CD4-positive, CD25-positive, alpha-beta regulatory T cell (primary cell): ENCODE results near the gene TMEM178B. TPM values are rescaled to one million over a fixed set of nuclear protein-coding genes. Genes with fewer than 3 reads are reported as not detected.

Experiments used
- ATAC-seq, 2 donors: fragments of 150-1000 bp; cut with Tn5 transposase; one replicate each; pipeline ENCODE4 v1.10.0; 2021; ENCODE audit warnings: low read depth in 2 of 2, moderate number of reproducible peaks in 2 of 2, moderate library complexity in 1 of 2
- DNase-seq, 3 donors: peaks; one replicate each; pipeline versions ENCODE4 v3.0.0 to v3.0.0-alpha.2; 2012 to 2022; ENCODE audit warnings: mixed read lengths in 1 of 3
- H3K27ac ChIP-seq: one replicate; pipeline ENCODE4 v1.7.0; 2013; ENCODE audit warnings: mild to moderate bottlenecking, low read length; ENCODE audit not compliant: insufficient read depth, poor library complexity, severe bottlenecking
- H3K27me3 ChIP-seq: one replicate; pipeline ENCODE4 v1.7.0; 2013; ENCODE audit warnings: low read length; ENCODE audit not compliant: control insufficient read depth, insufficient read depth
- H3K36me3 ChIP-seq: one replicate; pipeline ENCODE4 v1.7.0; 2013; ENCODE audit warnings: mild to moderate bottlenecking, low read length, moderate library complexity; ENCODE audit not compliant: control insufficient read depth, insufficient read depth
- H3K4me1 ChIP-seq: 2 replicates; pipeline ENCODE4 v1.7.0; 2013; ENCODE audit warnings: mild to moderate bottlenecking, low read length; ENCODE audit not compliant: insufficient read depth, control insufficient read depth, poor library complexity, severe bottlenecking
- H3K4me3 ChIP-seq: one replicate; pipeline ENCODE4 v1.7.0; 2013; ENCODE audit warnings: low read depth, mild to moderate bottlenecking, low read length, moderate library complexity
- H3K9me3 ChIP-seq, 2 experiments: 1 replicate in 1 of 2; 2 replicates in 1 of 2; pipeline ENCODE4 v1.7.0; 2013; ENCODE audit warnings: low read length in 2 of 2, mild to moderate bottlenecking in 1 of 2, moderate library complexity in 1 of 2; ENCODE audit not compliant: control insufficient read depth in 2 of 2
- H3K27ac Mint-ChIP-seq, 3 donors: one replicate each; pipeline ENCODE4 v1.8.0; 2020 to 2022; ENCODE audit warnings: mild to moderate bottlenecking in 3 of 3, mixed read lengths in 3 of 3, moderate library complexity in 2 of 3
- H3K27me3 Mint-ChIP-seq: one replicate; pipeline ENCODE4 v1.8.0; 2022; ENCODE audit warnings: mild to moderate bottlenecking, mixed read lengths
- H3K36me3 Mint-ChIP-seq: one replicate; pipeline ENCODE4 v1.8.0; 2020; ENCODE audit warnings: mixed read lengths
- H3K4me1 Mint-ChIP-seq, 4 donors: one replicate each; pipeline ENCODE4 v1.8.0; 2020 to 2022; ENCODE audit warnings: mixed read lengths in 4 of 4, mild to moderate bottlenecking in 1 of 4
- H3K4me3 Mint-ChIP-seq, 4 donors: one replicate each; pipeline ENCODE4 v1.8.0; 2020 to 2022; ENCODE audit warnings: mild to moderate bottlenecking in 4 of 4, mixed read lengths in 4 of 4, moderate library complexity in 3 of 4
- H3K9me3 Mint-ChIP-seq, 7 donors: one replicate each; pipeline ENCODE4 v1.8.0; 2020 to 2022; ENCODE audit warnings: mixed read lengths in 7 of 7, mild to moderate bottlenecking in 3 of 7, moderate library complexity in 2 of 7
- polyA plus RNA-seq, 4 donors: library from polyadenylated mRNA; unstranded; fragments of 300-500 nt; fragmentation: Illumina TruSeq; gene quantifications; one replicate each; pipeline ENCODE4 v1.2.3, GENCODE V29; 2021
- total RNA-seq: library from RNA; stranded (reverse); gene quantifications from one replicate; pipeline ENCODE4 v1.2.3, GENCODE V29; 2022

Gene TMEM178B
- total and polyA plus RNA-seq, 5 donors from 2014 or later = 0.10 TPM; not detected in 4

DNA sequence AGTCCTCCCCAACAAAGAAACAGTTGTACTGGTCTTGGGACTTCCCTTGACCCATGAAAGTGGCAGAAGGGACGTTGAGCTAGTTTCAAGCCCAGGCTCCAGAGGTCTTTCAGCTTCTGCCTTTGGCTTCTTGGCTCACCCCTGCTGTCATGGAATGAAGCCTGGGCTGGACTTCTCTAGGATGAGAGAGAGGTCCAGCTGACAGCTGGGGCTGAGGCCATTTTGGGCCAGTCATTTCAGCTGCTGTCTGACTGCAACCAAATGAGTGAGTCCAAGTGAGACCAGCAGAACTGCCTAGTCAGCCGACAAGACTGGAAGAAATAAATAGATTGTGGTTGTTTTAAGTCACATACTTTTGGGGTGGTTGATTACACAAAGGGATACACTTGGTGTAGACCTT lies 76.6 kb downstream of the TMEM178B start:
- no peaks in the 10 kb centered on the region for H3K4me1 Mint-ChIP-seq
- no peaks in the 10 kb centered on the region for H3K9me3 Mint-ChIP-seq
- Histone ChIP-seq H3K4me1 (no peaks in the 10 kb centered on the region), H3K27ac (no peak overlapping the region), H3K4me3 (no peak overlapping the region), H3K9me3 (no peaks in the 10 kb centered on the region), H3K27me3 (no peaks in the 10 kb centered on the region), H3K36me3 (no peaks in the 10 kb centered on the region)
- H3K4me3 Mint-ChIP-seq = no peak overlapping the region
- no peak for DNase-seq
- no peak for ATAC-seq
- H3K27ac Mint-ChIP-seq = no peak overlapping the region
- no peaks in the 10 kb centered on the region for H3K36me3 Mint-ChIP-seq
- no peaks in the 10 kb centered on the region for H3K27me3 Mint-ChIP-seq

DNA sequence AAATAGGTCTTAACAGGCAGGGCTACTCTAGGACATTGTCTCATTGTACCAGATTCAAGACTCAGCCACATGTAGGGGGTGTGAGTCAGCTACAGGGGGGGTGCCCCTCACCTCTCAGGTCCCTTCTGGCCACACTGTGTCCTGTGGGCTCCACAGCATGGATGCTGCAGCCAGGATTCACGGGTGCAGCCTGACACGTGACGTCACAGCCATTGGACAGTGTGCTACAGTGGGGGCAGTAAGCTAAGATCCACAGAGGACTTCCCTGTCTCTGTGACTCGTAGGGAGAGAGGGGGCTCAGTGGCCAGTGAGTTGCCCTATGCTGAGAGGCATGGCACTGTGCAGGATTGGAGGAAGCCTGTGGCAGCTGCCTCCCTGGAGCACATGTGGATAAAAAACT lies 77.9 kb downstream of the TMEM178B start:
- no peak overlapping the region for H3K27ac Mint-ChIP-seq
- Histone ChIP-seq H3K9me3 (no peaks in the 10 kb centered on the region), H3K36me3 (no peaks in the 10 kb centered on the region), H3K4me1 (no peaks in the 10 kb centered on the region), H3K27me3 (no peaks in the 10 kb centered on the region), H3K4me3 (no peak overlapping the region), H3K27ac (no peak overlapping the region)
- ATAC-seq = no peak
- no peaks in the 10 kb centered on the region for H3K4me1 Mint-ChIP-seq
- H3K27me3 Mint-ChIP-seq = no peaks in the 10 kb centered on the region
- H3K36me3 Mint-ChIP-seq = no peaks in the 10 kb centered on the region
- DNase-seq = no peak
- no peak overlapping the region for H3K4me3 Mint-ChIP-seq
- no peaks in the 10 kb centered on the region for H3K9me3 Mint-ChIP-seq

DNA sequence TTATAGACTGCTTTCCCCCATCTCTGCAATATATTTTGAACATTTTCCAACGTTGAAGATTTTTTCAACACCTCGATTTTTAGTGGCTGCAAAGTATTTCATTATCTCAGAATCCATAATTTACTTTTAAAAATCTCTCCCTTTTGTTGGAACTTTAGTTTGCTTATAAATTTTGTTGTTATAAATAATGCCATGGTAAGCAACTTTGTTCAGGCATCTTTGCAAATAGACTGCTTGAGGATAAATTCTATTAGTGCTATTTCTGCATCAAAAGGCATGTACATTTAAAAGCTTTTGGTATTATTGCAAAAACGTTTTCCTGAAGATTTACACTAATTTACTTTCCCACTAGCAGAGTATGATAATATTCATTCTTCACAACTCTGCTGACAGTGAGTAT lies 79.4 kb downstream of the TMEM178B start:
- no peak overlapping the region for H3K4me3 Mint-ChIP-seq
- H3K4me3 ChIP-seq = no peak overlapping the region

DNA sequence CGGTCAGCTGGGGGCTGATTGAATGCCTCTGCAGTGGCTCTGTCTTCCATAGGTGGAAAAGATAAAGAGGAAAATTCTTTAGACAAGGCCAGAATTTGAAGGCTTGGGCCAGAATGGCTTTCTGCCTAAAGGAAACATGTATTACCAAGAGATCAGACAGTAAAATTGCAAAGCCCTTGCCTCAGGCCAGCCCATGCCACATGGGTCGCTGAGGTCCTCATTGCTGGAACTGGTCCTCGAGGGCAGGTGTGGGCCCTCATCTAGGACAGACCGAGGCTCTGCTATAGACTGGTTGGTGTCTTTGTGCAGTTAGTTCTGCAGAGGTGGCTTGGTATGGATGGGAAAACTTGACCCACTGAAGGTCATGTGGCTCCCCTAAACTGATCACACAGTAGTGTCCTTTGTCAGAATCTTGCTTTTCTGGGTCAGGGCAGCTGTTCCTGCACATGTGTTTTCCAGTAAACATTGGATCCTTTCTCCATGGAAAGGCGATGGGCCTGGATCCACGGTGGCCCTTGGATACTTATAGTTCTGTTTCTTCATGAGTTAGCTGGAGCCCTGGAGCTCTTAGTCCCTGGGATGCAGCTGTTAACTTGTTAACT lies 80.4 kb downstream of the TMEM178B start:
- Mint-ChIP-seq H3K4me1 (no peaks in the 10 kb centered on the region), H3K9me3 (no peaks in the 10 kb centered on the region), H3K27me3 (no peaks in the 10 kb centered on the region), H3K27ac (no peak overlapping the region), H3K4me3 (no peak overlapping the region), H3K36me3 (no peaks in the 10 kb centered on the region)
- Histone ChIP-seq H3K4me3 (no peak overlapping the region), H3K27ac (no peak overlapping the region), H3K27me3 (no peaks in the 10 kb centered on the region), H3K36me3 (no peaks in the 10 kb centered on the region), H3K4me1 (no peaks in the 10 kb centered on the region), H3K9me3 (no peaks in the 10 kb centered on the region)
- no peak for DNase-seq
- no peak for ATAC-seq

More for the DNA sequence above, 79.4 kb downstream of the TMEM178B start:
- Histone ChIP-seq H3K36me3 (no peaks in the 10 kb centered on the region), H3K27me3 (no peaks in the 10 kb centered on the region), H3K4me1 (no peaks in the 10 kb centered on the region), H3K27ac (no peak overlapping the region), H3K9me3 (no peaks in the 10 kb centered on the region)
- no peaks in the 10 kb centered on the region for H3K27me3 Mint-ChIP-seq
- H3K9me3 Mint-ChIP-seq = no peaks in the 10 kb centered on the region
- ATAC-seq (no peak), DNase-seq (no peak)
- no peaks in the 10 kb centered on the region for H3K4me1 Mint-ChIP-seq
- H3K27ac Mint-ChIP-seq = no peak overlapping the region
- H3K36me3 Mint-ChIP-seq = no peaks in the 10 kb centered on the region

DNA sequence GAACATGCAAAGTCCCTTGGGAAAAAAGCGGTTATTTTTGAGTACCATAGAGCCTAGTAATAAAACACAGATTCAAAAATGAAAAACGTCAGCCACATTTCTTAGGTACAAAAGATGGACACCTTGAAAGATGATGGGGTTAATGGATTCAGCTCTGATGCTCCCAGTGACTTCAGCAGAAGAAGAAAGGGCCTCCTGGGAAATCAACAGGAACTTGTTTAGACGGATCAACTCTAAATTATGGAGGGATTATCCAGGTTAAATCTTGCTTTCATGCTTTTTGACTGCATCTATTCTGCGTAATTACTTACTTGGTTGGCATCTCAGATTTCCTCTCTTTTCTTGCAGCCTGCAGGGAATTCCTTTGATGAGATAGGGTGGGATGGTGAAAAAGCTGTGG lies 82.5 kb downstream of the TMEM178B start:
- H3K4me3 Mint-ChIP-seq = no peak overlapping the region
- no peaks in the 10 kb centered on the region for H3K27me3 Mint-ChIP-seq
- no peak overlapping the region for H3K27ac Mint-ChIP-seq
- Histone ChIP-seq H3K4me1 (no peaks in the 10 kb centered on the region), H3K27me3 (no peaks in the 10 kb centered on the region), H3K4me3 (no peak overlapping the region), H3K27ac (no peak overlapping the region), H3K36me3 (no peaks in the 10 kb centered on the region), H3K9me3 (no peaks in the 10 kb centered on the region)
- H3K36me3 Mint-ChIP-seq = no peaks in the 10 kb centered on the region
- H3K9me3 Mint-ChIP-seq = no peaks in the 10 kb centered on the region
- no peaks in the 10 kb centered on the region for H3K4me1 Mint-ChIP-seq
- no peak for DNase-seq
- ATAC-seq = no peak

DNA sequence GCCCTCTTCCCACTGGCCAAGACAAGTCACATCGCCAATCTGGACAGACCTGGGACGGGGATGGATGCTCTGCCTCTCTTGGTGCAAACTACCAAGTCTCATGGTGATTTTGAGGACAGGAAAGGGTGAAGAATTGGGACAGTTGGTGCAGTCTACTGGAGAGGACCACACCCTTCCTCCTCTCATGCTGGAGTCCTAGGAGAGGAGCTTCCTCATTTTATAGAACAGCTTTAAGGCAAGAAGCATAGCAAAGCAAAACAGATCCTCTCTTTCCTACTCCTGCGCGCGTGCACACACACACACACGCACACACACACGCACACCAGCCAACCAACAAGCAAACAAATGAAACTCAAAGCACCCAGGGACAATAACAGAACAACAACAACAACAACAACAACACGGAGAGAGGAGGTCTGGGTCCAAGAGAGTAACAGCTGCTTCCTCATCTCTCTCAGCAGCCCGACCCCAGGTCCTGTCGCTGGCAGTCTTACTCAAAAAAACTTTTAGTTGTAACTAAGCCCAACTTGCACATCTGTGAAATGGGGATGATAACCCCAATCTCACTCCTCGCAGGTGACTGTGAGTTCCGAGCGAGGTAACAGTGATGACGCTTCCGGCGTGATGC lies 83.4 kb downstream of the TMEM178B start:
- ATAC-seq (no peak), DNase-seq (no peak)
- Mint-ChIP-seq H3K36me3 (no peaks in the 10 kb centered on the region), H3K4me1 (no peaks in the 10 kb centered on the region), H3K9me3 (no peaks in the 10 kb centered on the region), H3K4me3 (no peak overlapping the region), H3K27ac (no peak overlapping the region), H3K27me3 (no peaks in the 10 kb centered on the region)
- H3K9me3 ChIP-seq = no peaks in the 10 kb centered on the region
- no peak overlapping the region for H3K4me3 ChIP-seq
- H3K36me3 ChIP-seq = no peaks in the 10 kb centered on the region
- no peaks in the 10 kb centered on the region for H3K27me3 ChIP-seq
- H3K4me1 ChIP-seq = no peaks in the 10 kb centered on the region
- no peak overlapping the region for H3K27ac ChIP-seq

DNA sequence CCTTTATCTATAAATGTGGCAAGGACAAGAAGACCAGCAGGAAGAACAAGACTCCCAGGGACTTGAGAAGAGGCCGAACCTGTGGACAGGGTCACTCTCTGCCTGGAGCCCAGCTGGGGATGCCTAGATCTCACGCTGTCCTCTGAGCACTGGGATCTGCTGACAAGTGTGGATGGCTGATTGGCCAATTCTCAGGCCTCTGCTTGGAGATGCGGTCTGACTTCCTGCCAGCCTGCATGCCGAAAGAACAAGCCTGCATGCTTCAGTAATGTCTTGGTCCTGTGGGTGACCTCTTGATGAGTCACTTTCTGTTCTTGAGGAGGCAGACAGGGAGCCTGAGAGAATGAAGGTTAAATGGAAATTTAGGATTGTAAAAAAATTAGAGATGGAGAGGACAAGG lies 84.7 kb downstream of the TMEM178B start:
- Mint-ChIP-seq H3K27ac (no peak overlapping the region), H3K27me3 (no peaks in the 10 kb centered on the region), H3K9me3 (peaks cover 0 to 3% (median 0%) of the 10 kb centered on the region in 7 donors), H3K4me3 (no peak overlapping the region), H3K4me1 (no peaks in the 10 kb centered on the region), H3K36me3 (no peaks in the 10 kb centered on the region)
- no peak for DNase-seq
- H3K4me1 ChIP-seq = no peaks in the 10 kb centered on the region
- no peaks in the 10 kb centered on the region for H3K27me3 ChIP-seq
- ATAC-seq = no peak
- no peak overlapping the region for H3K4me3 ChIP-seq
- H3K9me3 ChIP-seq = no peaks in the 10 kb centered on the region
- H3K36me3 ChIP-seq = no peaks in the 10 kb centered on the region
- H3K27ac ChIP-seq = no peak overlapping the region

DNA sequence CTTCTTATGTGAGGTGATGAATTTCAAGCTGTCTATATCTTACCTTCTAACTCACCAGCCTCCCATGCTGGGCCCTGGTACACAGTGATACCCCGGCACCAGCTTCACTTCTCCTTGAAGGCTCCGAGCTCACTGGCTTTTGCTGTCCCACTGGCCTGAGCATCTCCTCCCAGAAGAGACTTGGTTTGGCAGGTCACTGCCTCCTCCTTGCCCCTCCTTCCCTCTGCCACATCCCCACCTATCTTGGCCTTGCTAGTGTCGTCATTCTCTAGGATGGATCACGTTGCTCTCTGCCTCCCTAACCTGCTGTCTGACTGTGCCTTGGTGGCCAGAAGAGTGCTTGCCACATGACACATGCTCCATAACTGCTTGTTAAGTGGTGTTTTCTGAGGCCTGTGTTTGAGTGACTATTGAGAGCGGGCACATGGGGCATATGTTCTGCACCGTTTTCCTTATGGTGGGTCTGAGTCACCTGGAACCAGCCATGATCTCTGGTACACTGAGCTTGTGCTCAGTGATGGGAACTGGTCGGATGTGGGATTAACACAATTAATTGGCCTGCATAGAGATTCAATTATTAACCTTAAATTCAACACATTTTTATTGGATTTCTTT lies 86.5 kb downstream of the TMEM178B start:
- H3K4me3 Mint-ChIP-seq = no peak overlapping the region
- H3K36me3 ChIP-seq = no peaks in the 10 kb centered on the region
- H3K27ac ChIP-seq = no peak overlapping the region
- no peaks in the 10 kb centered on the region for H3K36me3 Mint-ChIP-seq
- DNase-seq (no peak), ATAC-seq (no peak)
- H3K9me3 Mint-ChIP-seq = peaks cover 0 to 3% (median 0%) of the 10 kb centered on the region in 7 donors
- H3K9me3 ChIP-seq = no peaks in the 10 kb centered on the region
- H3K27ac Mint-ChIP-seq = no peak overlapping the region
- no peak overlapping the region for H3K4me3 ChIP-seq
- H3K27me3 Mint-ChIP-seq = no peaks in the 10 kb centered on the region
- no peaks in the 10 kb centered on the region for H3K4me1 ChIP-seq
- no peaks in the 10 kb centered on the region for H3K27me3 ChIP-seq
- no peaks in the 10 kb centered on the region for H3K4me1 Mint-ChIP-seq
